NAMALWA (cell line): ENCODE measurements around the gene MYOT.
A peak's percentile ranks its signal among the peaks of the same experiment; 100 is the strongest.
"Not testable (repeated sequence)": the region's sequence is repeated elsewhere in the genome, so short reads cannot be mapped to it uniquely, and the experiment has no call there.

Source experiments
- DNase-seq: peaks from one replicate; pipeline ENCODE4 v3.0.0-alpha.2; 2015; ENCODE audit warnings: low spot score

MYOT gene, protein sequence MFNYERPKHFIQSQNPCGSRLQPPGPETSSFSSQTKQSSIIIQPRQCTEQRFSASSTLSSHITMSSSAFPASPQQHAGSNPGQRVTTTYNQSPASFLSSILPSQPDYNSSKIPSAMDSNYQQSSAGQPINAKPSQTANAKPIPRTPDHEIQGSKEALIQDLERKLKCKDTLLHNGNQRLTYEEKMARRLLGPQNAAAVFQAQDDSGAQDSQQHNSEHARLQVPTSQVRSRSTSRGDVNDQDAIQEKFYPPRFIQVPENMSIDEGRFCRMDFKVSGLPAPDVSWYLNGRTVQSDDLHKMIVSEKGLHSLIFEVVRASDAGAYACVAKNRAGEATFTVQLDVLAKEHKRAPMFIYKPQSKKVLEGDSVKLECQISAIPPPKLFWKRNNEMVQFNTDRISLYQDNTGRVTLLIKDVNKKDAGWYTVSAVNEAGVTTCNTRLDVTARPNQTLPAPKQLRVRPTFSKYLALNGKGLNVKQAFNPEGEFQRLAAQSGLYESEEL

GRCh38 chr5:137867664-137868063, at the start of gene MYOT:
Gene MYOT (plus strand): TSS chr5:137867860. CDS start chr5:137870652, 2,792 bp downstream.
- DNase-seq = no peak

DNA sequence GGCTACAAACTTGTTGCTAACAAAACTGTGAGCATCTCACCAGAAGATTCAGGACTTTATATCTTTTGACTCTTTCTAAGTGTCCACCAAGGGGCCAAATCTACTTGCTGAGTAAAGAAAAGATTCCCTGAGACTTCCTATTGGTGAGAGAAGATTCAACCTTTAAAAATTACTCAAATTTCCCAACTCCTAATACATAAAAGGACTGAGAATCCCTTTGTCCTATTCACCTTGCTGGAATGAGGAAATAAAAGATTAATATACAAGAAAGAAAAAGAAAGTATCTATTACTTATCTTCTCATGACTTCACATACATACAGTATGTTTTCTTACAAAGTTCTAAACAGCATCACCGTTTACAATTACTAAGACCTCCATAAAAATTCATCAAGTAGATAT, 47.9 kb upstream of the MYOT start:
- DNase-seq = no peak

- DNase-seq = peak; percentile 49
Measured at GRCh38 chr5:137822158-137822764, 45.4 kb upstream of the MYOT start.

- DNase-seq = no peak
Measured at GRCh38 chr5:137822984-137823383, 44.7 kb upstream of the MYOT start.

GRCh38 chr5:137825165-137825564, 42.5 kb upstream of the MYOT start:
- no peak for DNase-seq

GRCh38 chr5:137826067-137826466, 41.6 kb upstream of the MYOT start:
- no peak for DNase-seq

- DNase-seq = no peak
Measured at GRCh38 chr5:137828180-137828579, 39.5 kb upstream of the MYOT start.

- DNase-seq = no peak
Measured at GRCh38 chr5:137828664-137829063, 39.0 kb upstream of the MYOT start.

- no peak for DNase-seq
Measured at GRCh38 chr5:137831105-137831504, 36.6 kb upstream of the MYOT start.

- peak; percentile 7 for DNase-seq
Measured at GRCh38 chr5:137831526-137831925, 36.1 kb upstream of the MYOT start.

DNA sequence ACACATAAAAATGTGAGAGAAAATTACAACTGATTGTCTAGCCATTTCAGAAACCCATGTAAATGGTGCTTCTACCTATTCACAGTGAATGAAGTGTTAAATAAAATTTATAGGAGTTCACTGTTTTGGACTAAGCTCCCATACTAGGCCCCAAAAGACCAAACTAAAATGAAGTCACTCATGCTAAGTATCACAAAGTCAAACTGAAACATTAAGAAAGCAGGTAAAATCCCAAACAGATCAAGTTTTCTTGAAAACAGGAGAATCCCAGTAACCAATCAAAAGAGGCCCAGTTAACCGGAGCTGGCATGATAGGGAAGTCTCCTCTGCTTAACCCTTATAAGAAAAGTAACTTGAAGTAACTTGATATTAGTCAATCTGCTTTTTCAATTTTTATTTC, 35.2 kb upstream of the MYOT start:
- DNase-seq = no peak

GRCh38 chr5:137833463-137833862, 34.2 kb upstream of the MYOT start:
- DNase-seq = no peak

DNA sequence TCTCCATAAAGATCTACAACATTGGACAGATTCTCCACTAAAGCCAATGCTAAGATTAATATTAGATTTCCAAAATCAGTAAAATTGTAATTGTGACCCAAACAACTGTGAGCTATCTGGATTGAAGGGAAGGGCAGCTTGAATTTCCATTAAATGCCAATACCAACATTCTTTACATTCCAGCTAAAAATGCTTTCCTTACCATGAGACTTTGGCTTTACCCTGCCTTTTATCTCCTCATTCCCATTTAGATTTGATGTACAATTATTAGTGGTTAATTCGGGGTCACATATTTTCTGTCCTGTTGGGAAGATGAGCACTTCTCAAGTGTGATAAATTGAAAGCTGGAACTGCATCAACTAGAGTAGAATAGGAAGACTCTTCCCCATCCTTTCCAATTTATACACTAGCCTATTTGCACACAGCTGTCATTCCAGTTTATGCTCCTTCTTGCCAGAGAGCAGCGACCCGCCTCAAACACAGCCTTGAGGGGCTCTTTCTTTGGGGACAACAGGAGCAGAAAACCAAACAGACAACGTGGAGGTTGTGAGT, 33.1 kb upstream of the MYOT start:
- DNase-seq = no peak

DNA sequence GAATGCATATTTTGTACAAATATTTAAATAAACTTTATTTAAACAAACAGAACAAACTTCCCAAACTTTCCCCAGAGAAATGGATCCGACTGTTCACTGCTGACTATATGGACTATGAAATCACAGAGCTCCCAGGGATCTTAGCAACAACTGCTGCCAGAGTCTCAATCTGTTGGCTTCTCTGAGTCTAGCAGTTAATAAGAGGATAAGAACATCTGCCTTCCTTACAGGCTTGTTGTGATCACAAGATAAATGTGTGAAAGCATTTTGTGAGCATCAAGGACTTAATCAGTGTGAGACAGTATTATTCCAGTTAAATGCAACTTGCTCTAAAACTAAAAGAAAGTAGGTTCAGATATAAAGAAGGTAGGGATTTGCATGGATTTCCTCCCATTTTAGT, 31.4 kb upstream of the MYOT start:
- DNase-seq = no peak

DNA sequence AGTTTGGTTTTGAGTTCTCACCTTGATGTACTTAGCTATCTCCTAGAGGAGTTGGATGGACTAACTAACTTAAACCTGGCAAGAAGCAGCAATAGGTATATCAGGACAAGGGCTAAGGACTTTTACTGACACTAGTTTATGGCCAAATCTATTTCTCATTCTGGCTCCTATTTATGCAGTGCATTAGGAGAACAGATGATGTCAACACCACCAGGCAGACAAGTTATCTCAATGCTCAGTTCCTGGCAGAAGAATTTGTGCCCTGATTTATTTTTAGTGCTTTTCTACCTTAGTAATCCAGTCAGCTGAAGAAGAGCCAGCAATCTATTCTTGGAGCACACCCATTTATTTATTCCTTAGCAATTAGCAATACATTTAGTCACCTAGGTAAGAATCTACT, 30.7 kb upstream of the MYOT start:
- no peak for DNase-seq

DNA sequence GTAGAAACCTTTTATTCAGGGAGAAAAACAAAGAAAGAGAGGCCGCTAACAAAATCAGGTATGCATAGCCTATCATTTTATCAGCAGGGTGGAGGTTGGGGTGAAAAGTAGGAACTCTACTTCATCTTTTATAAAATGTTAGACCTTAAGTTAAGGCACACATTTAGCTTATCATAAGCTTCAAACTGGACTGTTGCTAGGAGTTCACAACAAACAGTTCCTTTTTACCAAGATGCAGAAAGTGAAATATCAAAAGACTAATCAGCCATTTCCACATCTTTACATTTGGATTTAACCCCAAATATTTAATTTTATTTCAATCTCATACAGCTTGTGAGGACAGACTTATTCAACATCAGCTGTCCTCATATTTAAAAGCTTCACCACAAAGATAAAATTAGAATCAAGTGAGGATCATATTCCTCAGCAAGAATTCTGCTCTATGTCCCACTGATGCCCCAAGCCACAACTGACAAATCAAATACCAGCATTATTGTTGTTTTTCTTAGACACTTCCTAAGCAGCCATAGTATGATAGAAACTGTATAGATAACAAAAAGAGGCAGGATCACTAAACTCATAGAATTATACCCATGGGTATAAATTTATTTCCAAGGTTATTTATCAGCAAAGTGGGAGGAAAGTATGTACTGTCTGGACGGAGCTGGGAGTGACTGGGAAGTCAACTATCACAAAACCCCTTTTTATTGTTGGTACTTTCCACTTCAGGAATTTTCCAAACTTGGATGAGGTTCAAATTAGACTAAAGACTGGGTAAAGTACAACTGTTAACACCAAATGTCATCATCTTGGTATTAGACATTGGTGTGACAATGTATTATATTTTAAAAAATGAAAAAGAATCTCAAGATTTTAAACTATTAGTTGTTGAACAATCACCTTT, 29.9 kb upstream of the MYOT start:
- DNase-seq = no peak

GRCh38 chr5:137838976-137839375, 28.7 kb upstream of the MYOT start:
- no peak for DNase-seq

- DNase-seq = no peak
Measured at GRCh38 chr5:137842296-137842695, 25.4 kb upstream of the MYOT start.

DNA sequence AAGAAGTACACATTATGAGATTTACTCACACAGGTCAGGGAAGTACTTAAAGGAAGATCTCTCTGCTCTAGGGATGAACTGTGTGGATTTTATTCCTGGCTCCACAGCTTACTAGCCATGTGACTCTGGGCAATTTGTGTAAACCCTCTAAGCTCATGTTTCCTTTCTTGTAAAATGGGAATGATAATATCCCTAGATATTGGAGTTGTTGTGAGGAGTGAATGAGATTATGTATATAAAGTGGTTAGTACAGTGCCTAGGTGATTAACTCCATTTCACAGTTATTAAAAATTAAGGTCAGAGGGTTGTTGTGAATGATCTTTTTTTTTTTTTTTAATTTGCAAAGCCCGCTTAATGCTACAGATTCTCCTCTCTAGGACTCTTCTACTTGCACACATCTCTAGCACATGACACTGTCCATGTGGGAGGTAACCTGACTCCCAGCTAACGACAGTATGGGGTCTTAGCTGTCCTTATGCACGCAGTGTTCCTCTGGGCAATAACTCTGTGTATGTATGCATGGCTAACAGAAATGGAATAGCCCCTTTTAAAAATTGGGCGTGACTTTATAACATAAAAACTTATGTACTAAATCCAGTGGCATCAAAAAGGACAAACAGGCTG, 23.9 kb upstream of the MYOT start:
- DNase-seq = no peak

GRCh38 chr5:137845472-137845871, 22.2 kb upstream of the MYOT start:
- DNase-seq = no peak

DNA sequence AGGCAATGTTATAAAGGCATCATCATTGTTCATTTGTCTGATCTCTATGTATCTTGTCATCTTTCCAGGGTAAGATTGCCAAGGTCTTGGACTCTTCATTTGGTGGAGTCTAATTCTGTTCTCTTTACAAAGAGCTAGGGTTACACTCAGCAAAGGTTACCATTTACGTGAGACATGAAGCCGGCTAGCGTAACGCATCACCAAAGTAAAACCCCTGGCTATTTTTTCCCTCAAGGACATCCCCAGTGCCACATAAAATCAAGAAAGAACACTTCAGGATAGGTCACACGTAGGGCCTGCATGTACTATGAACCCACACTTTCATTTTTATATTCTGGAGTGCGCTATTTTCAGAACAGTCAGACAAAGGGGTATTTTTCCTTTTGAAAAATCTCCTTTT, 20.0 kb upstream of the MYOT start:
- DNase-seq = no peak

- DNase-seq = not testable (repeated sequence)
Measured at GRCh38 chr5:137853165-137853564, 14.5 kb upstream of the MYOT start.
